ENCODE measurements around the gene BAZ2B.

BAZ2B gene

GRCh38 chr2:159484532-159484931, 131.8 kb downstream of the BAZ2B start:
- Histone ChIP-seq H3K27ac (ENCODE audit: low read length) (peak overlapping the region; percentile 30; the same call in 1 of the 2 replicates), H3K4me1 (ENCODE audit: low read length) (peaks cover 45% of the 10 kb centered on the region), H3K9me2 (replicated peaks; ENCODE audit: insufficient read depth, low read length) (no peaks in the 10 kb centered on the region), H3K36me3 (replicated peaks; ENCODE audit: insufficient read depth, low read length) (no peaks in the 10 kb centered on the region; the same call in 1 of the 2 replicates), H3K4me3 (ENCODE audit: low read length) (peak overlapping the region; percentile 18; the same call in 1 of the 2 replicates), H3K9me3 (replicated peaks; ENCODE audit: insufficient read depth, low read length) (no peaks in the 10 kb centered on the region), H3K79me2 (ENCODE audit: low read length) (peaks cover 46% of the 10 kb centered on the region), H4K20me1 (ENCODE audit: insufficient read depth, low read length) (no peaks in the 10 kb centered on the region), H3K9ac (ENCODE audit: low read length) (peak overlapping the region; percentile 18), H3K4me2 (ENCODE audit: low read depth, low read length) (peak overlapping the region; percentile 73), H3K27me3 (replicated peaks; ENCODE audit: insufficient read depth, low read length) (no peaks in the 10 kb centered on the region), H2AFZ (ENCODE audit: low read length) (no peak overlapping the region), H3F3A (ENCODE audit: insufficient read depth, low read length) (peaks cover 11% of the 10 kb centered on the region)
- TF ChIP-seq EZH2 (optimal IDR thresholded peaks at IDR 0.05; ENCODE audit: low read depth, low read length), result no peak
- no peak for TF ChIP-seq CTCF (IDR thresholded peaks at IDR 0.05; ENCODE audit: low read length)
- TF ChIP-seq EZH2phosphoT487 (IDR thresholded peaks at IDR 0.05; ENCODE audit: low read length), result no peak
- DNase-seq, result peak; percentile 67

DNA sequence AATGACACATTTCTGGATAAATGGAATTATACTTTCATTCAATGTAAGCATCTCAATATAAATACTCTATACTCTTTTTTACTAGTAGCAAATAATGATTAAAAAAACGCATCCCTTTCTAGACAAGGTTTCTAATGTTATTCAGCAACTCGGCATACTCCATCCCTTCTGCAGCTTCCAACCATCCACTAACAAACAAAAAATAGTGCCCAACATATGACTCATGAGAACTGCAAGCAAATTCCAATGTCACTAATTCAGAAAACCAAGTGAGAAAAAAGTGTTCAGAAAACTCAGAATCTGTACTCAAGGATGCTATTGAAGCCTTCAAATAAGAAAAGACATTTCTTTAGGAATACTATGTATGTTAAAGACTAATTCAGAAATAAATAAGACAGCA, 140.0 kb downstream of the BAZ2B start:
- no peak for DNase-seq
- Histone ChIP-seq H3K79me2 (ENCODE audit: low read length) (no peaks in the 10 kb centered on the region), H3K4me3 (ENCODE audit: low read length) (no peak overlapping the region), H3K9me3 (replicated peaks; ENCODE audit: insufficient read depth, low read length) (no peaks in the 10 kb centered on the region), H4K20me1 (ENCODE audit: insufficient read depth, low read length) (no peaks in the 10 kb centered on the region), H3K4me2 (ENCODE audit: low read depth, low read length) (no peak overlapping the region), H3K9me2 (replicated peaks; ENCODE audit: insufficient read depth, low read length) (no peaks in the 10 kb centered on the region), H3K9ac (ENCODE audit: low read length) (no peak overlapping the region), H3K36me3 (replicated peaks; ENCODE audit: insufficient read depth, low read length) (no peaks in the 10 kb centered on the region; the same call in 1 of the 2 replicates), H3K4me1 (ENCODE audit: low read length) (no peaks in the 10 kb centered on the region), H3K27me3 (replicated peaks; ENCODE audit: insufficient read depth, low read length) (no peaks in the 10 kb centered on the region), H3F3A (ENCODE audit: insufficient read depth, low read length) (no peaks in the 10 kb centered on the region), H2AFZ (ENCODE audit: low read length) (no peak overlapping the region), H3K27ac (ENCODE audit: low read length) (no peak overlapping the region)
- no peak for TF ChIP-seq EZH2 (optimal IDR thresholded peaks at IDR 0.05; ENCODE audit: low read depth, low read length)
- no peak for TF ChIP-seq EZH2phosphoT487 (IDR thresholded peaks at IDR 0.05; ENCODE audit: low read length)
- no peak for TF ChIP-seq CTCF (IDR thresholded peaks at IDR 0.05; ENCODE audit: low read length)

- Histone ChIP-seq H3K9me3 (replicated peaks; ENCODE audit: insufficient read depth, low read length) (no peaks in the 10 kb centered on the region), H3K9ac (ENCODE audit: low read length) (no peak overlapping the region), H3F3A (ENCODE audit: insufficient read depth, low read length) (no peaks in the 10 kb centered on the region), H2AFZ (ENCODE audit: low read length) (no peak overlapping the region), H3K4me3 (ENCODE audit: low read length) (no peak overlapping the region), H3K36me3 (replicated peaks; ENCODE audit: insufficient read depth, low read length) (no peaks in the 10 kb centered on the region; the same call in 1 of the 2 replicates), H3K9me2 (replicated peaks; ENCODE audit: insufficient read depth, low read length) (no peaks in the 10 kb centered on the region), H4K20me1 (ENCODE audit: insufficient read depth, low read length) (no peaks in the 10 kb centered on the region), H3K79me2 (ENCODE audit: low read length) (no peaks in the 10 kb centered on the region), H3K27me3 (replicated peaks; ENCODE audit: insufficient read depth, low read length) (no peaks in the 10 kb centered on the region), H3K4me2 (ENCODE audit: low read depth, low read length) (no peak overlapping the region), H3K27ac (ENCODE audit: low read length) (no peak overlapping the region), H3K4me1 (ENCODE audit: low read length) (no peaks in the 10 kb centered on the region)
- no peak for DNase-seq
- no peak for TF ChIP-seq EZH2 (optimal IDR thresholded peaks at IDR 0.05; ENCODE audit: low read depth, low read length)
- no peak for TF ChIP-seq CTCF (IDR thresholded peaks at IDR 0.05; ENCODE audit: low read length)
- no peak for TF ChIP-seq EZH2phosphoT487 (IDR thresholded peaks at IDR 0.05; ENCODE audit: low read length)
Observed at GRCh38 chr2:159475793-159476192, 140.6 kb downstream of the BAZ2B start.

Data from MM.1S (cell line).